Activated CD4-positive, alpha-beta T cell treated with anti-CD3 and anti-CD28 coated beads for 4 hours (primary cell): ENCODE data around the gene BRF1.

ENCODE experiments used
- DNase-seq, 2 donors: peaks; one replicate each; pipeline ENCODE4 v3.0.0-alpha.2; 2020

BRF1 gene

GRCh38 chr14:105207460-105207901, 93.3 kb downstream of the BRF1 start:
- DNase-seq = no peak

GRCh38 chr14:105206873-105207272, 93.9 kb downstream of the BRF1 start:
- DNase-seq = no peak

GRCh38 chr14:105205673-105206208, 95.1 kb downstream of the BRF1 start:
- no peak for DNase-seq

- no peak for DNase-seq
Observed at GRCh38 chr14:105204931-105205672, 95.7 kb downstream of the BRF1 start.

- no peak for DNase-seq
Observed at GRCh38 chr14:105204206-105204930, 96.4 kb downstream of the BRF1 start.

- no peak for DNase-seq
Observed at GRCh38 chr14:105203701-105204100, 97.1 kb downstream of the BRF1 start.

- DNase-seq = peak; percentile 53 to 62
Observed at GRCh38 chr14:105203057-105203531, 97.7 kb downstream of the BRF1 start.

GRCh38 chr14:105201925-105202513, 98.8 kb downstream of the BRF1 start:
- peak in 1 of 2 donors; percentile 24 for DNase-seq

GRCh38 chr14:105201156-105201924, 99.5 kb downstream of the BRF1 start:
- no peak for DNase-seq

- DNase-seq = no peak
Observed at GRCh38 chr14:105200641-105201040, 100.2 kb downstream of the BRF1 start.

- no peak for DNase-seq
Observed at GRCh38 chr14:105200074-105200473, 100.7 kb downstream of the BRF1 start.

- no peak for DNase-seq
Observed at GRCh38 chr14:105199093-105199492, 101.7 kb downstream of the BRF1 start.

GRCh38 chr14:105198588-105198987, 102.2 kb downstream of the BRF1 start:
- DNase-seq = no peak

GRCh38 chr14:105197211-105197641, 103.6 kb downstream of the BRF1 start:
- no peak for DNase-seq

- DNase-seq = no peak
Observed at GRCh38 chr14:105196265-105196960, 104.4 kb downstream of the BRF1 start.

- no peak for DNase-seq
Observed at GRCh38 chr14:105195522-105196264, 105.1 kb downstream of the BRF1 start.

- DNase-seq = no peak
Observed at GRCh38 chr14:105195051-105195450, 105.8 kb downstream of the BRF1 start.

- DNase-seq = peak; percentile 30 to 36
Observed at GRCh38 chr14:105193916-105194782, 106.7 kb downstream of the BRF1 start.

GRCh38 chr14:105192866-105193731, 107.7 kb downstream of the BRF1 start:
- DNase-seq = peak in 1 of 2 donors; percentile 44
